ENCODE data around the gene UGT1A1.

- no peak for TF ChIP-seq EP300 (IDR thresholded peaks at IDR 0.05)
- no peak for TF ChIP-seq HDAC2 (IDR thresholded peaks at IDR 0.05)
- TF ChIP-seq CTCF (IDR thresholded peaks at IDR 0.05) = no peak
- no peak for TF ChIP-seq RAD21 (conservative IDR thresholded peaks at IDR 0.05 in 1 of 2, IDR thresholded peaks at IDR 0.05 in 1 of 2)
- TF ChIP-seq POLR2A (IDR thresholded peaks at IDR 0.05; ENCODE audit: low read length) = no peak
- TF ChIP-seq CEBPB (IDR thresholded peaks at IDR 0.05) = no peak
- TF ChIP-seq USF2 (IDR thresholded peaks at IDR 0.05) = no peak
These were observed 1.9 kb upstream of the UGT1A1 start for GRCh38 chr2:233758141-233758540.

Measured in A549 (cell line).